ENCODE data around the gene ENOSF1. TPM values are rescaled to one million over a fixed set of nuclear protein-coding genes. Genes with fewer than 3 reads are reported as not detected.

Gene ENOSF1
- total and polyA plus RNA-seq, 4 donors: 24.8 to 63.6 (median 45.1) TPM

DNA sequence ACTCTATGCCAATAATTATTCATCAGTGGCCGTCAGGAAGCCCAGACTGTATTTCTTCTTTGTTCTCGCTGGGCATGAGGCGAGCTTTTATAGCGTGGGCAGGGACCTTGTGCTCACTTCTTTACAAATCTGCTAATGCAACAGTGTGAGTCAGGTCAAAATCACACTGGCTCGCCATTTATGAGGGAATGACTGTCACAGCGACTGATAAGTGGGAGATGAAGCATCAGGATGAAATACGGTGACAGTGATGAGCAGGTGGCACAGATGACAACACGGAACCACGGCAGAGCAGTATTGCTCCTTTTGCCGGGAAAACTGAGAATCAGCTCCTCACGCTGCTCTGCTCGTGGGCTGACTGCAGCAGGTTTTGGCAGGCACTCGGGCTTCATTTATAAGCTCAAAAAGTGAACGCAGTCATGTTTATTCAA, 34.5 kb downstream of the ENOSF1 start:
- Histone ChIP-seq H3K4me1 (ENCODE audit: control insufficient read depth, insufficient read depth, low read length) (no peaks in the 10 kb centered on the region), H3K36me3 (ENCODE audit: control insufficient read depth, insufficient read depth, low read length) (peaks cover 21% of the 10 kb centered on the region), H3K27me3 (ENCODE audit: control insufficient read depth, insufficient read depth, low read length) (no peaks in the 10 kb centered on the region), H3K9me3 (ENCODE audit: control insufficient read depth, insufficient read depth, low read length) (no peaks in the 10 kb centered on the region), H3K4me3 (ENCODE audit: low read depth, low read length) (no peak overlapping the region), H3K27ac (ENCODE audit: low read depth, low read length) (no peak overlapping the region)
- 48% methylated on average over 14 of the region's 14 CpGs for WGBS (ENCODE audit: insufficient coverage)
- peak in 2 of 6 donors; percentile 36 to 73 for DNase-seq (ENCODE audit: low read depth in 4 of 6, low spot score in 6 of 6)

- no peaks in the 10 kb centered on the region for H3K4me1 ChIP-seq (ENCODE audit: control insufficient read depth, insufficient read depth, low read length)
- 100% methylated on average over 2 of the region's 4 CpGs for WGBS (ENCODE audit: insufficient coverage)
- no peak overlapping the region for H3K4me3 ChIP-seq (ENCODE audit: low read depth, low read length)
- H3K9me3 ChIP-seq (ENCODE audit: control insufficient read depth, insufficient read depth, low read length): no peaks in the 10 kb centered on the region
- DNase-seq (ENCODE audit: low read depth in 4 of 6, low spot score in 6 of 6): no peak
- peaks cover 18% of the 10 kb centered on the region for H3K36me3 ChIP-seq (ENCODE audit: control insufficient read depth, insufficient read depth, low read length)
- no peaks in the 10 kb centered on the region for H3K27me3 ChIP-seq (ENCODE audit: control insufficient read depth, insufficient read depth, low read length)
- H3K27ac ChIP-seq (ENCODE audit: low read depth, low read length): no peak overlapping the region
Measured at GRCh38 chr18:677145-677544, 35.3 kb downstream of the ENOSF1 start.

DNA sequence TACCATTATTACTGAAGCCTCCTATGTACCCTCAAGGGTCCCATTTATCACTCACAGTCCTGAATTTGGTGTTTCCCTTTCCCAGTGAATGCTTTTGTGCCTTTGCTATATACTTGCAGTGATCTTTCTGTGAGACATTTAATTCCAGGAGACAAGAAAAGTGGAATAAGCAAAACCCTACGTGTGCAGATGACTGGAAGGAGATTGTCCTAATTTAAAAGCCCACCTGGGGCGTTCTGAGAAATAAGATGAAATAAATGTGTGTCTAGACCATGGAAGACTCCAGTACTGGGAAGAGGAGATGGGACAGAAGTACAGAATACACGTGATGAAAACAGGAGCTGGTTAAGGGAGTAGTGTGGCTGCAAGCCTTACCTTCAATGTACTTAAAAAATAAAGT, 35.7 kb downstream of the ENOSF1 start:
- Histone ChIP-seq H3K4me1 (ENCODE audit: control insufficient read depth, insufficient read depth, low read length) (no peaks in the 10 kb centered on the region), H3K36me3 (ENCODE audit: control insufficient read depth, insufficient read depth, low read length) (peaks cover 20% of the 10 kb centered on the region), H3K9me3 (ENCODE audit: control insufficient read depth, insufficient read depth, low read length) (no peaks in the 10 kb centered on the region), H3K4me3 (ENCODE audit: low read depth, low read length) (no peak overlapping the region), H3K27me3 (ENCODE audit: control insufficient read depth, insufficient read depth, low read length) (no peaks in the 10 kb centered on the region), H3K27ac (ENCODE audit: low read depth, low read length) (no peak overlapping the region)
- 92% methylated on average over 3 of the region's 3 CpGs for WGBS (ENCODE audit: insufficient coverage)
- peak in 1 of 6 donors; percentile 29 for DNase-seq (ENCODE audit: low read depth in 4 of 6, low spot score in 6 of 6)

DNA sequence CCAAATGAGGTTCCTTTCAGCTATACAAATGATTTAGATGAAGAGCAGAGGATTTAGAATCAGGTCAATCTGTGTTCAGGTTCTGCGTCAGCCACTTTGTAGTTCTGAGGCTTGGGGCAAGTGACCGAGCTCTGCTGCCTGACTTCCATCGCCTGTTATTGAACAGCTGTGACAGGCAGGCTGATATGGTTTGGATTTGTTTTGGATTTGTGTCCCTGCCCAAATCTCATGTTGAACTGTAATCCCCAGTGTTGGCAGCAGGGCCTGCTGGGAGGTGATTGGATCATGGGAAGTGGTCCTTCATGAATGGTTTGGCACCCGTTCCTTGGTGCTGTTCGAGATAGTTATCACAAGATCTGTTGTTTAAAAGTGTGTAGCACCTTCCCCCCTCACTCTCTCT, 36.4 kb downstream of the ENOSF1 start:
- no peaks in the 10 kb centered on the region for H3K4me1 ChIP-seq (ENCODE audit: control insufficient read depth, insufficient read depth, low read length)
- no peak overlapping the region for H3K4me3 ChIP-seq (ENCODE audit: low read depth, low read length)
- H3K27me3 ChIP-seq (ENCODE audit: control insufficient read depth, insufficient read depth, low read length): no peaks in the 10 kb centered on the region
- no peak for DNase-seq (ENCODE audit: low read depth in 4 of 6, low spot score in 6 of 6)
- no peak overlapping the region for H3K27ac ChIP-seq (ENCODE audit: low read depth, low read length)
- 100% methylated on average over 3 of the region's 5 CpGs for WGBS (ENCODE audit: insufficient coverage)
- peaks cover 19% of the 10 kb centered on the region for H3K36me3 ChIP-seq (ENCODE audit: control insufficient read depth, insufficient read depth, low read length)
- H3K9me3 ChIP-seq (ENCODE audit: control insufficient read depth, insufficient read depth, low read length): no peaks in the 10 kb centered on the region

GRCh38 chr18:675307-675706, 37.1 kb downstream of the ENOSF1 start:
- H3K27ac ChIP-seq (ENCODE audit: low read depth, low read length): no peak overlapping the region
- WGBS (ENCODE audit: insufficient coverage): 89% methylated on average over 4 of the region's 7 CpGs
- no peaks in the 10 kb centered on the region for H3K4me1 ChIP-seq (ENCODE audit: control insufficient read depth, insufficient read depth, low read length)
- H3K27me3 ChIP-seq (ENCODE audit: control insufficient read depth, insufficient read depth, low read length): no peaks in the 10 kb centered on the region
- DNase-seq (ENCODE audit: low read depth in 4 of 6, low spot score in 6 of 6): no peak
- H3K9me3 ChIP-seq (ENCODE audit: control insufficient read depth, insufficient read depth, low read length): no peaks in the 10 kb centered on the region
- peaks cover 19% of the 10 kb centered on the region for H3K36me3 ChIP-seq (ENCODE audit: control insufficient read depth, insufficient read depth, low read length)
- H3K4me3 ChIP-seq (ENCODE audit: low read depth, low read length): no peak overlapping the region

GRCh38 chr18:673769-674168, 38.7 kb downstream of the ENOSF1 start:
- no CpG with 5 or more reads among the region's 5 CpGs for WGBS (ENCODE audit: insufficient coverage)
- Histone ChIP-seq H3K27ac (ENCODE audit: low read depth, low read length) (no peak overlapping the region), H3K36me3 (ENCODE audit: control insufficient read depth, insufficient read depth, low read length) (peaks cover 25% of the 10 kb centered on the region), H3K27me3 (ENCODE audit: control insufficient read depth, insufficient read depth, low read length) (no peaks in the 10 kb centered on the region), H3K4me1 (ENCODE audit: control insufficient read depth, insufficient read depth, low read length) (no peaks in the 10 kb centered on the region), H3K4me3 (ENCODE audit: low read depth, low read length) (no peak overlapping the region), H3K9me3 (ENCODE audit: control insufficient read depth, insufficient read depth, low read length) (no peaks in the 10 kb centered on the region)
- DNase-seq (ENCODE audit: low read depth in 4 of 6, low spot score in 6 of 6): no peak

DNA sequence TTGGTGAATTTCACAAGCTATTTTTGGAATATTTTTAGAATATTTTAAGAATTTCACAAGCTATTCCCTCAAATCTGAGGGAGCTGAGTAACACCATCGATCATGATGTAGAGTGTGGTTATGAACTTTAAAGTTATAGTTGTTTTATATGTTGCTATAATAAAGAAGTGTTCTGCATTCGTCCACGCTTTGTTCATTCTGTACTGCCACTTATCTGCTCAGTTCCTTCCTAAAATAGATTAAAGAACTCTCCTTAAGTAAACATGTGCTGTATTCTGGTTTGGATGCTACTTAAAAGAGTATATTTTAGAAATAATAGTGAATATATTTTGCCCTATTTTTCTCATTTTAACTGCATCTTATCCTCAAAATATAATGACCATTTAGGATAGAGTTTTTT, 39.1 kb downstream of the ENOSF1 start:
- H3K4me3 ChIP-seq (ENCODE audit: low read depth, low read length): no peak overlapping the region
- WGBS (ENCODE audit: insufficient coverage): no CpG with 5 or more reads among the region's 3 CpGs
- H3K27me3 ChIP-seq (ENCODE audit: control insufficient read depth, insufficient read depth, low read length): no peaks in the 10 kb centered on the region
- H3K9me3 ChIP-seq (ENCODE audit: control insufficient read depth, insufficient read depth, low read length): no peaks in the 10 kb centered on the region
- no peak for DNase-seq (ENCODE audit: low read depth in 4 of 6, low spot score in 6 of 6)
- H3K4me1 ChIP-seq (ENCODE audit: control insufficient read depth, insufficient read depth, low read length): no peaks in the 10 kb centered on the region
- H3K36me3 ChIP-seq (ENCODE audit: control insufficient read depth, insufficient read depth, low read length): peaks cover 24% of the 10 kb centered on the region
- H3K27ac ChIP-seq (ENCODE audit: low read depth, low read length): no peak overlapping the region

DNA sequence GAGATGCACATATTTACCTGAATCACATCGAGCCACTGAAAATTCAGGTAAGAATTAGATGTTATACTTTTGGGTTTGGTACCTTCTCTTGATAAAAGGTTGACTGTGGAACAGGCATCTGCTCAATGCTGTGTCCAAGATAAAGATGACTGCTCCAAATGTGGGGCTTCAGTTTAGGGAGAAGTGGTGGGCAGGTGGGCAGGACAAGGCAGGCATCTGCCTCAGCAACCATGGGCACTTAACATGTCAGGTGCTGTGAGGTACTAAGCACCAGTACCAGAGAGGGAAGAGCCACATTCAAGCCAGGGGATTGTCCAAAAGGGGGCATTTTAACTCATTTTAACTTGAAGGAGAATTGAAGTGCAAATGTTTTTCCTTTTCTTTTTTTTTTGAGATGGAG, 41.0 kb downstream of the ENOSF1 start:
- no peak overlapping the region for H3K27ac ChIP-seq (ENCODE audit: low read depth, low read length)
- H3K4me1 ChIP-seq (ENCODE audit: control insufficient read depth, insufficient read depth, low read length): no peaks in the 10 kb centered on the region
- DNase-seq (ENCODE audit: low read depth in 4 of 6, low spot score in 6 of 6): no peak
- no peaks in the 10 kb centered on the region for H3K27me3 ChIP-seq (ENCODE audit: control insufficient read depth, insufficient read depth, low read length)
- 100% methylated on average over 1 of the region's 1 CpG for WGBS (ENCODE audit: insufficient coverage)
- no peaks in the 10 kb centered on the region for H3K9me3 ChIP-seq (ENCODE audit: control insufficient read depth, insufficient read depth, low read length)
- H3K36me3 ChIP-seq (ENCODE audit: control insufficient read depth, insufficient read depth, low read length): peaks cover 24% of the 10 kb centered on the region
- no peak overlapping the region for H3K4me3 ChIP-seq (ENCODE audit: low read depth, low read length)

- H3K4me3 ChIP-seq (ENCODE audit: low read depth, low read length): no peak overlapping the region
- no peak for DNase-seq (ENCODE audit: low read depth in 4 of 6, low spot score in 6 of 6)
- 98% methylated on average over 11 of the region's 11 CpGs for WGBS (ENCODE audit: insufficient coverage)
- no peaks in the 10 kb centered on the region for H3K9me3 ChIP-seq (ENCODE audit: control insufficient read depth, insufficient read depth, low read length)
- H3K27me3 ChIP-seq (ENCODE audit: control insufficient read depth, insufficient read depth, low read length): no peaks in the 10 kb centered on the region
- H3K27ac ChIP-seq (ENCODE audit: low read depth, low read length): no peak overlapping the region
- no peaks in the 10 kb centered on the region for H3K4me1 ChIP-seq (ENCODE audit: control insufficient read depth, insufficient read depth, low read length)
- peaks cover 27% of the 10 kb centered on the region for H3K36me3 ChIP-seq (ENCODE audit: control insufficient read depth, insufficient read depth, low read length)
Measured at GRCh38 chr18:670522-670921, 41.9 kb downstream of the ENOSF1 start.

DNA sequence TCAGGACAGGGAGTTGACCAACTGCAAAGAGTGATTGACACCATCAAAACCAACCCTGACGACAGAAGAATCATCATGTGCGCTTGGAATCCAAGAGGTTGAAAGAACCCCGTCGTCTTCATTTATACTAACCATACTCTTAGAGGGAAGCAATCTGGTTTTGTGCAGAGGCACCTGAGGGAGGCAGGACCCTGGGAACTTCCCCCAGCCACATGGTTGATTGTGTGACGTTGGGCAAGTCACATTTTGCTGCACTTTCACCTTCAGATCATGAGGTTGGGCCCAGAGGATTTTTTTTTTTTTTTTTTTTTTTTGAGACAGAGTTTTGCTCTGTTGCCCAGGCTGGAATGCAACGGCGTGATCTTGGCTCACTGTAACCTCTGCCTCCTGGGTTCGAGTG, 43.4 kb downstream of the ENOSF1 start:
- H3K4me3 ChIP-seq (ENCODE audit: low read depth, low read length): no peak overlapping the region
- no peak overlapping the region for H3K27ac ChIP-seq (ENCODE audit: low read depth, low read length)
- H3K27me3 ChIP-seq (ENCODE audit: control insufficient read depth, insufficient read depth, low read length): no peaks in the 10 kb centered on the region
- H3K9me3 ChIP-seq (ENCODE audit: control insufficient read depth, insufficient read depth, low read length): no peaks in the 10 kb centered on the region
- no CpG with 5 or more reads among the region's 8 CpGs for WGBS (ENCODE audit: insufficient coverage)
- H3K36me3 ChIP-seq (ENCODE audit: control insufficient read depth, insufficient read depth, low read length): peaks cover 25% of the 10 kb centered on the region
- H3K4me1 ChIP-seq (ENCODE audit: control insufficient read depth, insufficient read depth, low read length): no peaks in the 10 kb centered on the region
- no peak for DNase-seq (ENCODE audit: low read depth in 4 of 6, low spot score in 6 of 6)
